ENCODE measurements around the gene PTBP3.

- no peak for TF ChIP-seq CTCF (IDR thresholded peaks at IDR 0.05; ENCODE audit: low read length)
- TF ChIP-seq EZH2 (IDR thresholded peaks at IDR 0.05; ENCODE audit: borderline replicate concordance, low read length), result no peak
These were observed 114.5 kb downstream of the PTBP3 start for GRCh38 chr9:112218908-112219307.
